ENCODE results near the gene RELN.

DNA sequence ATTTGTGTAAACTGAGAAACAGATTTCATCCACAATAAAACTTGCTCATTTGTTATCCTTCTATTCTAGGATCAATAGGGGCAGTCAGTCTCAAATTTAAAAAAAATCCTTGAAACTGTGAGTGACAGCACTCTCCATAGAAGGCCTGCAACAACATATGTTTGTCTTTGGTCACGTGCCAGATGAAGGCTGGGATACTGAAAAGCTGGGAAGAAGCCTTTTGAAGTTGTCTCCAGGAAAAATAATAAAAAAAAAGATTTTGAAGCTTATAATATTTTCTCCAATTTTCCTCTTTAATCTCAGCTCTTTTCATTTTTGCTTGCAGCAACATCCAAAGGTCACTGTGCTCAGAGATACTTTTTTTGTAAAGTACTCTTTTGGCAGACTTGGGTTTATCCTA is 414.9 kb downstream of the RELN start:
- TF ChIP-seq, protein P1, sequence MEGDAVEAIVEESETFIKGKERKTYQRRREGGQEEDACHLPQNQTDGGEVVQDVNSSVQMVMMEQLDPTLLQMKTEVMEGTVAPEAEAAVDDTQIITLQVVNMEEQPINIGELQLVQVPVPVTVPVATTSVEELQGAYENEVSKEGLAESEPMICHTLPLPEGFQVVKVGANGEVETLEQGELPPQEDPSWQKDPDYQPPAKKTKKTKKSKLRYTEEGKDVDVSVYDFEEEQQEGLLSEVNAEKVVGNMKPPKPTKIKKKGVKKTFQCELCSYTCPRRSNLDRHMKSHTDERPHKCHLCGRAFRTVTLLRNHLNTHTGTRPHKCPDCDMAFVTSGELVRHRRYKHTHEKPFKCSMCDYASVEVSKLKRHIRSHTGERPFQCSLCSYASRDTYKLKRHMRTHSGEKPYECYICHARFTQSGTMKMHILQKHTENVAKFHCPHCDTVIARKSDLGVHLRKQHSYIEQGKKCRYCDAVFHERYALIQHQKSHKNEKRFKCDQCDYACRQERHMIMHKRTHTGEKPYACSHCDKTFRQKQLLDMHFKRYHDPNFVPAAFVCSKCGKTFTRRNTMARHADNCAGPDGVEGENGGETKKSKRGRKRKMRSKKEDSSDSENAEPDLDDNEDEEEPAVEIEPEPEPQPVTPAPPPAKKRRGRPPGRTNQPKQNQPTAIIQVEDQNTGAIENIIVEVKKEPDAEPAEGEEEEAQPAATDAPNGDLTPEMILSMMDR (IDR thresholded peaks at IDR 0.05) = no peak
- TF ChIP-seq, protein P2, sequence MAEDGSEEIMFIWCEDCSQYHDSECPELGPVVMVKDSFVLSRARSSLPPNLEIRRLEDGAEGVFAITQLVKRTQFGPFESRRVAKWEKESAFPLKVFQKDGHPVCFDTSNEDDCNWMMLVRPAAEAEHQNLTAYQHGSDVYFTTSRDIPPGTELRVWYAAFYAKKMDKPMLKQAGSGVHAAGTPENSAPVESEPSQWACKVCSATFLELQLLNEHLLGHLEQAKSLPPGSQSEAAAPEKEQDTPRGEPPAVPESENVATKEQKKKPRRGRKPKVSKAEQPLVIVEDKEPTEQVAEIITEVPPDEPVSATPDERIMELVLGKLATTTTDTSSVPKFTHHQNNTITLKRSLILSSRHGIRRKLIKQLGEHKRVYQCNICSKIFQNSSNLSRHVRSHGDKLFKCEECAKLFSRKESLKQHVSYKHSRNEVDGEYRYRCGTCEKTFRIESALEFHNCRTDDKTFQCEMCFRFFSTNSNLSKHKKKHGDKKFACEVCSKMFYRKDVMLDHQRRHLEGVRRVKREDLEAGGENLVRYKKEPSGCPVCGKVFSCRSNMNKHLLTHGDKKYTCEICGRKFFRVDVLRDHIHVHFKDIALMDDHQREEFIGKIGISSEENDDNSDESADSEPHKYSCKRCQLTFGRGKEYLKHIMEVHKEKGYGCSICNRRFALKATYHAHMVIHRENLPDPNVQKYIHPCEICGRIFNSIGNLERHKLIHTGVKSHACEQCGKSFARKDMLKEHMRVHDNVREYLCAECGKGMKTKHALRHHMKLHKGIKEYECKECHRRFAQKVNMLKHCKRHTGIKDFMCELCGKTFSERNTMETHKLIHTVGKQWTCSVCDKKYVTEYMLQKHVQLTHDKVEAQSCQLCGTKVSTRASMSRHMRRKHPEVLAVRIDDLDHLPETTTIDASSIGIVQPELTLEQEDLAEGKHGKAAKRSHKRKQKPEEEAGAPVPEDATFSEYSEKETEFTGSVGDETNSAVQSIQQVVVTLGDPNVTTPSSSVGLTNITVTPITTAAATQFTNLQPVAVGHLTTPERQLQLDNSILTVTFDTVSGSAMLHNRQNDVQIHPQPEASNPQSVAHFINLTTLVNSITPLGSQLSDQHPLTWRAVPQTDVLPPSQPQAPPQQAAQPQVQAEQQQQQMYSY (CRISPR knock-in tag; IDR thresholded peaks at IDR 0.05) = no peak
- TF ChIP-seq, protein P3, sequence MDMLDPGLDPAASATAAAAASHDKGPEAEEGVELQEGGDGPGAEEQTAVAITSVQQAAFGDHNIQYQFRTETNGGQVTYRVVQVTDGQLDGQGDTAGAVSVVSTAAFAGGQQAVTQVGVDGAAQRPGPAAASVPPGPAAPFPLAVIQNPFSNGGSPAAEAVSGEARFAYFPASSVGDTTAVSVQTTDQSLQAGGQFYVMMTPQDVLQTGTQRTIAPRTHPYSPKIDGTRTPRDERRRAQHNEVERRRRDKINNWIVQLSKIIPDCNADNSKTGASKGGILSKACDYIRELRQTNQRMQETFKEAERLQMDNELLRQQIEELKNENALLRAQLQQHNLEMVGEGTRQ (CRISPR knock-in tag; IDR thresholded peaks at IDR 0.05) = no peak
- no peak for TF ChIP-seq NFYB (CRISPR knock-in tag; conservative IDR thresholded peaks at IDR 0.05; ENCODE audit: low read depth)
- TF ChIP-seq, protein P4, sequence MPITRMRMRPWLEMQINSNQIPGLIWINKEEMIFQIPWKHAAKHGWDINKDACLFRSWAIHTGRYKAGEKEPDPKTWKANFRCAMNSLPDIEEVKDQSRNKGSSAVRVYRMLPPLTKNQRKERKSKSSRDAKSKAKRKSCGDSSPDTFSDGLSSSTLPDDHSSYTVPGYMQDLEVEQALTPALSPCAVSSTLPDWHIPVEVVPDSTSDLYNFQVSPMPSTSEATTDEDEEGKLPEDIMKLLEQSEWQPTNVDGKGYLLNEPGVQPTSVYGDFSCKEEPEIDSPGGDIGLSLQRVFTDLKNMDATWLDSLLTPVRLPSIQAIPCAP (CRISPR knock-in tag; IDR thresholded peaks at IDR 0.05) = no peak
- TF ChIP-seq ZNF232 (CRISPR knock-in tag; IDR thresholded peaks at IDR 0.05) = no peak
